ENCODE results near the gene SSH3.

GRCh38 chr11:67264877-67265632 lies 38.3 kb upstream of the SSH3 start:
- TF ChIP-seq, protein P1, sequence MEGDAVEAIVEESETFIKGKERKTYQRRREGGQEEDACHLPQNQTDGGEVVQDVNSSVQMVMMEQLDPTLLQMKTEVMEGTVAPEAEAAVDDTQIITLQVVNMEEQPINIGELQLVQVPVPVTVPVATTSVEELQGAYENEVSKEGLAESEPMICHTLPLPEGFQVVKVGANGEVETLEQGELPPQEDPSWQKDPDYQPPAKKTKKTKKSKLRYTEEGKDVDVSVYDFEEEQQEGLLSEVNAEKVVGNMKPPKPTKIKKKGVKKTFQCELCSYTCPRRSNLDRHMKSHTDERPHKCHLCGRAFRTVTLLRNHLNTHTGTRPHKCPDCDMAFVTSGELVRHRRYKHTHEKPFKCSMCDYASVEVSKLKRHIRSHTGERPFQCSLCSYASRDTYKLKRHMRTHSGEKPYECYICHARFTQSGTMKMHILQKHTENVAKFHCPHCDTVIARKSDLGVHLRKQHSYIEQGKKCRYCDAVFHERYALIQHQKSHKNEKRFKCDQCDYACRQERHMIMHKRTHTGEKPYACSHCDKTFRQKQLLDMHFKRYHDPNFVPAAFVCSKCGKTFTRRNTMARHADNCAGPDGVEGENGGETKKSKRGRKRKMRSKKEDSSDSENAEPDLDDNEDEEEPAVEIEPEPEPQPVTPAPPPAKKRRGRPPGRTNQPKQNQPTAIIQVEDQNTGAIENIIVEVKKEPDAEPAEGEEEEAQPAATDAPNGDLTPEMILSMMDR (IDR thresholded peaks at IDR 0.05; ENCODE audit: insufficient read depth, low read depth, low read length): no peak
- TF ChIP-seq EZH2 (IDR thresholded peaks at IDR 0.05; ENCODE audit: insufficient read depth, low read length): no peak
